Hematopoietic multipotent progenitor cell (in vitro differentiated cells): ENCODE results near the gene UBA1. TPM values are rescaled to one million over a fixed set of nuclear protein-coding genes. Genes with fewer than 3 reads are reported as not detected.
A peak's percentile ranks its signal among the peaks of the same experiment; 100 is the strongest.

Experiments
- DNase-seq, 3 donors: peaks; one replicate each; pipeline ENCODE4 v3.0.0-alpha.2; 2011 to 2015; ENCODE audit warnings: low read depth in 2 of 3, low spot score in 2 of 3
- total RNA-seq: library from RNA; depleted of rRNA; stranded (reverse); fragments of >200 nt; gene quantifications from one replicate; pipeline ENCODE4 v1.2.3, GENCODE V29; 2012

The UBA1 gene
- total RNA-seq, 1 donor: 224 TPM

DNA sequence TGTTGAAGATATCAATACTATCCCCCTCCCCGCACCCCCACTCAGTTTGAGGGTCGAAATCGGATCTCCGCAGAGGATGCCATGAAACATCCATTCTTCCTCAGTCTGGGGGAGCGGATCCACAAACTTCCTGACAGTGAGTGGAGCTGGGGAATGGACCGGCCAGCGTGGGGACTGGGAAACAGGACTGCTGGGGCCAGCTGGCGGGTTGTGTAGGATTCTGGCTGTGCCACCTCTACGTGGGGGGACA lies 33.6 kb downstream of the UBA1 start:
- DNase-seq: no peak

GRCh38 chrX:47228550-47229270 lies 35.1 kb downstream of the UBA1 start:
- no peak for DNase-seq

DNA sequence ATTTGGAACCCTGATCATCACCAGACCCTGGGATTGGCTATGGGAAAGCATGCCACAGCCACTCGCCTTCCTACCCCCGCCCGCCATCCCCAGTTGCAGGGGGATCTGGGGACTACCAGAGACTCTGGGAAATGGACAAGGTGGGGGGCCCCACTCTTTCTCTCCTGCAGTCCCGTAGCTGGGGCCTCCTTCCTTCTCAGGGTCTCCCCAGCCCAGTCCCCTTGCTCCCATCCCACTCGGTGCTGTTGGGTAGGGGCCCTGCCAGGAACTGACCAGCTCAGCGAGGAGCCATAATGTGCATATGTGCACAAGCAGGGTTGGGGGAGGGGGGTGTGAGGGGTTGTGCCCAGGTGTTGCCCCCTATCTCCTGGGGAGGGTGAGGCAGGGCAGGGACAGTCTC lies 35.8 kb downstream of the UBA1 start:
- DNase-seq: no peak

DNA sequence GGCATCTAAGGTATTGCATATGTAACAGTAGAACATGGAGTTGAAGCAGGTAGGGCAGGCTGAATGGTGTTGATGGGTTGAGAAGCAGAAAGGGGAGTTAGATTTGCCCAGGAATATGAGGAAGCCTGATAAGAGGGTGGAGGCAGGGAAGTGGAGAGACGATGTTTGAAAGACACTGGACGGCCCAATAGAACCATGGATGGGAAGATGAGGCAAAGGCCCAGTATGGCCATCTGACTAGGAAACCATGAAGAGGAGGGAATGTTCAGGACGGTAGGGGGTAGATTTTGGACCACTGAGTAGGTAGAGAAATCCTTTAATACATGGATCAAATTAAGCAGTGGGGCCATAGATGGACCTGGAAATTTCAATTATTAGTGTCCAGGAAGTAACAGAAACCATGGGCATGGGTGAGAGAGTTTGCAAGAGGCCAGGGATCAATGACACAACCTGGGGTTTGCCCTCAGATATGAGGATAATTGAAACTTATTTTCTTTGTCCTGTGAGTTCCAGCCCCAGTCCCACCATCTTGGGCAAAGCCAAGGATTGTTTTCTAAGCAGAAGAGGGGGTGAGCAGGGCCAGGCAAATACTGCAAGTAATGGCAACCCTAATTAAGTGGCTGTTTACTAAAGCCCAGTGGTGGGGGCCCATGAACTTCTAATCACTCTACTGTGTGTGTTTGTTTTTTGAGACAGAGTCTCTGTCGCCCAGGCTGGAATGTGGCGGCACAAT lies 36.7 kb downstream of the UBA1 start:
- DNase-seq: no peak

GRCh38 chrX:47231167-47231566 lies 37.5 kb downstream of the UBA1 start:
- no peak for DNase-seq

GRCh38 chrX:47232197-47232802 lies 38.7 kb downstream of the UBA1 start:
- DNase-seq: no peak

- peak; percentile 33 to 84 (median 65) for DNase-seq
Measured at GRCh38 chrX:47232803-47233332, 39.2 kb downstream of the UBA1 start, which contains the start of gene USP11. USP11 (plus strand) TSS chrX:47233009; CDS start chrX:47233044, 35 bp downstream.

DNA sequence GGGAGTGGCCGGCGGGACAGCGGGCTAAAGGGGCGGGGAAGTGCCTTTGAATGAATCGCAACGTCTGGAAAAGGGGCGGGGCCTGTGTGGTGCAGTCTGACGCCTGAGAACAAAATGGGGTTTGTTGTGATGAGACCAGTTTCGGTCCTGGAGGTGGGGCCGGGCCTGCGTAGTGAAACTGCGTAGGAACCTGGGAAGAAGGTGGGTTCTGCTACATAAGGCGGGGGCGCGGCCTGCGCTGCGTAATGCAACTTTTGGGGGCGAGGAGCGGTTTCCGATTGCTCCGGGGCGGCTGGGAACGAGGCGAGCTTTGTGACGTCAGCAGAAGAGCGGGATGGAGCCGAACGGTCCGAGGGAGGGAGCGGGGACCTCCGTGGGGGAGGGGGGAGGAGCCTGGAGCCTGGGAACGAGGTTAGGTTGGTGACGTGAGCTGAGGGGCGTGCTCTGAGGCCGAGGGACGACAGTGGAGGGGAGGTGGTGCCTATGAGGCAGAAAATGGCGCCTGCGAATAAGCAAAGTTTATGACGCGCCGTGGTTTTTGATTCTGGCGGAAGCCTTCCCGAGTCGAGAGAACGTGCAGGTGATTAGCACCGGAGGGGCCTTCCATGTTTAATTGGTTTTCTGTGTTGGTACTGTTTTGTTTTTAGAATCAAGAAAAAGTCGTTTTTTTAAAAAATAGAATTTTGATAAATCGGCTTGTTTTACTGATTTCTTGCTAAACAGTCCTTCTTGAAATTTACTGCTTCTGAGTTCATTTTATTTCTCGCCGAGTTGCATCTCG lies 39.9 kb downstream of the UBA1 start:
- DNase-seq: peak; percentile 89 to 97 (median 94)

GRCh38 chrX:47234583-47234982 lies 41.0 kb downstream of the UBA1 start:
- no peak for DNase-seq

- no peak for DNase-seq
Measured at GRCh38 chrX:47235691-47236103, 42.1 kb downstream of the UBA1 start.

DNA sequence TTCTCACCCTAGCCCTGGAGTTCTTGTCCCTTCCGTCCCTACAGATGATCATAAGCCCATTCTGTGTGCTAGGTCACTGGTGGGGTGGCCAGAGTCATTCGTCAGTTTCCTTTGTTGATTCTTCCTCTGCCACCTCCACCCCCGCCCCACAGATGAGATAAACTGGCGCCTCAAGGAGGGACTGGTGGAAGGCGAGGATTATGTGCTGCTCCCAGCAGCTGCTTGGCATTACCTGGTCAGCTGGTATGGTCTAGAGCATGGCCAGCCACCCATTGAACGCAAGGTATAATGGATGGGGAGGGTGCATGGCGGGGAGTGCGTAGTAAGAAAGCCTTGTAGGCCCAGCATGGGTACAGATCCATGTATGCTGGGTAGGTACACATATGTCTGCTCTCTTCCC lies 45.6 kb downstream of the UBA1 start:
- no peak for DNase-seq

- DNase-seq: no peak
Measured at GRCh38 chrX:47239898-47240545, 46.4 kb downstream of the UBA1 start.

DNA sequence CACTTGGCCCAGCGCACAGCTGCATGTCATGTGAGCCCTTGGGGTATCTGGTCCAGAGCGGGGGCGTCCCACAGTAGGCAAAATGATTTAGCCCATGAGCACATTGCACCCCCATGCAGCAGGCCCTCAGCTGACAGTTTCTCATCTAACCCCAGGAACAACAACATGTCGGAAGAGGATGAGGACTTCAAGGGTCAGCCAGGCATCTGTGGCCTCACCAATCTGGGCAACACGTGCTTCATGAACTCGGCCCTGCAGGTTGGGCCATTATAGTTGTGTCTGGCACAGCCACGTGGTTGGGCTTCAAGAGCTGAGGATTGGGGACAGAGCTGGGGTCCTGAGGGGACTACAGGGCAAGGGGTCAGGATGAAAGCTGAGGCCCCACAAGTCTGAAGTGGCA lies 47.0 kb downstream of the UBA1 start:
- DNase-seq: no peak

DNA sequence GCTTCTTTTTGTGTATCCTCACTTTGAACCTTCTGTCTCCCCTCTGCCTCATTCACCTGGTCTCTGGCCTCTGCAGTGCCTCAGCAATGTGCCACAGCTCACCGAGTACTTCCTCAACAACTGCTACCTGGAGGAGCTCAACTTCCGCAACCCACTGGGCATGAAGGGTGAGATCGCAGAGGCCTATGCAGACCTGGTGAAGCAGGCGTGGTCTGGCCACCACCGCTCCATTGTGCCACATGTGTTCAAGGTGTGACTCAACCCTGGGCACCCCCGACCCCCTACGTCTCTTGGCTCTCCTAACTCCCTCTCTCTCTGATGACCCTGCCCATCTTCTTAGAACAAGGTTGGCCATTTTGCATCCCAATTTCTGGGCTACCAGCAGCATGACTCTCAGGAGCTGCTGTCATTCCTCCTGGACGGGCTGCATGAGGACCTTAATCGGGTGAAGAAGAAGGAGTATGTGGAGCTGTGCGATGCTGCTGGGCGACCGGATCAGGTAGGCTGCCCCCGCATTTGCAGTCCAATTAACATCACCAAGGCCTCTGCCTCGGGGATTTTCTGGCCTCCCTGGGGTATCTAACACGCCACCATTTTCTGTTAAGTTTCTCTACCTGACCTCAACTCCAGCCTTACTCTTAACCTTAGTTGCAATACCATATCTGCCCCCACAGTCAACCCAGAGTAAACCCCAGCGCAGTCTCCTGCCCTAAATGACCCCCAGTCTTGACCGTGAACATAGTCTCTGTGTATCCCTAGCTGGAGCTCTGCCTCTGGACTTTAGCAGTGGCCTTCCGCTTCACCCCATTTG lies 47.8 kb downstream of the UBA1 start:
- no peak for DNase-seq

GRCh38 chrX:47242321-47242720 lies 48.7 kb downstream of the UBA1 start:
- no peak for DNase-seq

GRCh38 chrX:47243351-47243750 lies 49.7 kb downstream of the UBA1 start:
- no peak for DNase-seq

DNA sequence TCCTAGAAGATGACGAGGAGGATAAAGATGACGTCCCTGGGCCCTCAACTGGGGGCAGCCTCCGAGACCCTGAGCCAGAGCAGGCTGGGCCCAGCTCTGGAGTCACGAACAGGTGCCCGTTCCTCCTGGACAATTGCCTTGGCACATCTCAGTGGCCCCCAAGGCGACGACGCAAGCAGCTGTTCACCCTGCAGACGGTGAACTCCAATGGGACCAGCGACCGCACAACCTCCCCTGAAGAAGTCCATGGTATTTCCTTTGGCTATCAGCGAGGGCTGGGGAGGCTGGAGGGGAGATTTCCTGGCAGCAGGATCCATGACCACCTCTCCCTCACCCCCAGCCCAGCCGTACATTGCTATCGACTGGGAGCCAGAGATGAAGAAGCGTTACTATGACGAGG lies 51.0 kb downstream of the UBA1 start:
- no peak for DNase-seq

DNA sequence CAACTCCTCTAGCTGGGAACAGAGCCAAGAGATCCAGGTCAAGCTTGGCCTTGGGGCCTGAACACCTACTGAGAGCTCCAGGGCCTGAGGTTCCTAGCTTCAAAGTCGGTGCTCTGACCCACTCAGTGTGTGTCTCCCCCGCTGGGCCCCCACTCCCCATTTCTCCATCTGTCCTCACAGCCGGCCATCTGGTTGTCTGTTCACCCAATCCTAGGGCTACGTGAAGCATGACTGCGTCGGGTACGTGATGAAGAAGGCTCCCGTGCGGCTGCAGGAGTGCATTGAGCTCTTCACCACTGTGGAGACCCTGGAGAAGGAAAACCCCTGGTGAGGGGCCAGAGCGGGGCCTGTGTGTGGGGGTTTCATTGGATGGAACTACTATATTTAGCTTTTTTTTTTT lies 51.5 kb downstream of the UBA1 start:
- DNase-seq: no peak

- no peak for DNase-seq
Measured at GRCh38 chrX:47247206-47247998, 53.8 kb downstream of the UBA1 start.
